Cardiac muscle cell (in vitro differentiated cells and primary cell): Measurements from ENCODE around the gene FAM186B. TPM values are rescaled to one million over a fixed set of nuclear protein-coding genes. Genes with fewer than 3 reads are reported as not detected.

Experiments
- DNase-seq, 2 donors: peaks; one replicate each; pipeline versions ENCODE4 v3.0.0 to v3.0.0-alpha.2; 2010 to 2017; ENCODE audit warnings: low read depth in 1 of 2, low spot score in 1 of 2
- H3K27ac ChIP-seq: fragments of 200-600 bp; sonication (generic); 2 replicates; pipeline ENCODE4 v1.5.1; 2016
- H3K27me3 ChIP-seq: fragments of 200-600 bp; sonication (generic); 2 replicates; pipeline ENCODE4 v1.6.0; 2016; ENCODE audit warnings: control low read depth
- H3K36me3 ChIP-seq: fragments of 200-600 bp; sonication (generic); 2 replicates; pipeline ENCODE4 v1.5.1; 2016; ENCODE audit warnings: control low read depth
- H3K4me1 ChIP-seq: fragments of 200-600 bp; sonication (generic); 2 replicates; pipeline ENCODE4 v1.8.1; 2017; ENCODE audit warnings: low read depth, mild to moderate bottlenecking, mixed run types
- H3K4me3 ChIP-seq: fragments of 200-600 bp; sonication (generic); 2 replicates; pipeline ENCODE4 v1.5.1; 2016; ENCODE audit warnings: mild to moderate bottlenecking
- H3K9me3 ChIP-seq: fragments of 200-600 bp; sonication (generic); 2 replicates; pipeline ENCODE4 v1.5.1; 2017; ENCODE audit warnings: low read depth, mild to moderate bottlenecking, control low read depth
- CTCF ChIP-seq: IDR thresholded peaks from 2 replicates; pipeline ENCODE4 v1.5.1; 2012; ENCODE audit warnings: low read depth, mild to moderate bottlenecking, low read length
- polyA plus RNA-seq: library from polyadenylated mRNA; unstranded; fragments of >200 nt; fragmentation: Nextera tagmentation; extraction: Ambion mirVana; gene quantifications from 2 replicates; pipeline ENCODE4 v1.2.1, GENCODE V29; 2016
- total RNA-seq: library from RNA; depleted of rRNA; stranded (reverse); fragments of >200 nt; gene quantifications from 2 replicates; pipeline ENCODE4 v1.2.3, GENCODE V29; 2016

Gene FAM186B
- total and polyA plus RNA-seq, 2 experiments from 2014 or later, result 0.99 to 1.6 TPM

- Histone ChIP-seq H3K27ac (no peak overlapping the region), H3K27me3 (no peaks in the 10 kb centered on the region), H3K36me3 (peaks cover 12% of the 10 kb centered on the region), H3K4me1 (peaks cover 8% of the 10 kb centered on the region), H3K4me3 (no peak overlapping the region), H3K9me3 (no peaks in the 10 kb centered on the region)
- TF ChIP-seq CTCF, result no peak
- no peak for DNase-seq
These were observed 36.4 kb upstream of the FAM186B start for GRCh38 chr12:49641748-49642369.

DNA sequence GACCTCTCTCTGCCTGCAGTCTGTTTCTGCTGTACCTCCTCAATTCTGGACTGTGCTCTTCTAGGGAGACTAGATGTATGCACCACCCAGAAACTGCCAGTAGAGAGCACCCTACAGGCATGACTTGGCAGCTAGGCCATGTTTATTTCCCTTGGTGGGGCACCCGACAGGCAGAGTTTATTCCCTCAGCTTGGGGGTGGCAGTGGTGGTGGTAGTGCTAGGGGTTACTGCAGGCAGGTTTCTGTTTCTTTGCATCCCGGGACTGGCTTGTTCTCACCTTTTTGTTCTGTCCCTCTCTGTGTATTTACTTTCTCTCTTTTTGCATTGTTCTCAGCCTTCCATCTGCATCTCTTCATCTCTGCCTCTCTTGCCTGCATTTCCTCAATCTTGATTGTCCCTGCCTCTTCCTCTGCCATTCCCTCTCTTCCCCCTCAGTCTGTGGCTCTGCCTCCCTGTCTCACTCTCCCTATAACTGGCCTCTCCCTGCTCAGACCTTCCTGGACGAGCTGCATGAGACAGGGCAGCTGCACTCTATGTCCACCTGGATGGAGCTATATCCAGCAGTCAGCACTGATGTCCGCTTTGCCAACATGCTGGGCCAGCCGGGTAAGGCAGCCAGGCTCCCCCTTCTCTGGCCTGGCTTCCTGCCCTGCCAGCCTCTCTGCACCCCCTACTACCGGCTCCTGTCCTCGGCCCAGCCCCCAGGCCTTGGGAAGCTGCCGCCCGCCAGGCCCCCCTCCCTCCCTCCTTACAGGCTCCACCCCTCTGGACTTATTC is 31.7 kb upstream of the FAM186B start:
- H3K9me3 ChIP-seq, result no peaks in the 10 kb centered on the region
- peaks cover 11% of the 10 kb centered on the region for H3K4me1 ChIP-seq
- no peaks in the 10 kb centered on the region for H3K27me3 ChIP-seq
- no peak overlapping the region for H3K4me3 ChIP-seq
- H3K27ac ChIP-seq, result peak overlapping the region; percentile 50
- peaks cover 9% of the 10 kb centered on the region for H3K36me3 ChIP-seq
- peak; percentile 80 for TF ChIP-seq CTCF
- peak; percentile 67 to 78 for DNase-seq

DNA sequence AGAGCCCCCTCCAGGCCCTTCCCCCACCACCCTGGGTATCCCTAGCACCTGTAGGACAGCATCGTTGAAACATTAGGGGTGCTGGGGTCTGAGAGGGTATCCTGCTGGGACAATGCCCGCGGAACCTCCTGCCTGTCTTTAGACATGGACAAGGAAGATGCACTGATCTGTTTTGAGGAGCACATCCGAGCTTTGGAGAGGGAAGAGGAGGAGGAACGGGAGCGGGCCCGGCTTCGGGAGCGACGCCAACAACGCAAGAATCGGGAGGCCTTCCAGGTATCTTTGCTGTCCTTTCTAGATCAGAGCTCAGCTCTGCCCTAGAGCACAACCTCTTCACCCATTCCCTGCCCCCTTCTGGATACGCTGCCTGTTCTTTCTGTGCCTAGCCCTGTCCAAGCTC is 31.1 kb upstream of the FAM186B start:
- Histone ChIP-seq H3K4me3 (no peak overlapping the region), H3K36me3 (peaks cover 7% of the 10 kb centered on the region), H3K27ac (no peak overlapping the region), H3K9me3 (no peaks in the 10 kb centered on the region), H3K4me1 (peaks cover 11% of the 10 kb centered on the region), H3K27me3 (no peaks in the 10 kb centered on the region)
- DNase-seq, result no peak
- no peak for TF ChIP-seq CTCF

GRCh38 chr12:49635656-49636055 is 30.2 kb upstream of the FAM186B start:
- no peak for TF ChIP-seq CTCF
- Histone ChIP-seq H3K4me3 (no peak overlapping the region), H3K4me1 (peaks cover 11% of the 10 kb centered on the region)

DNA sequence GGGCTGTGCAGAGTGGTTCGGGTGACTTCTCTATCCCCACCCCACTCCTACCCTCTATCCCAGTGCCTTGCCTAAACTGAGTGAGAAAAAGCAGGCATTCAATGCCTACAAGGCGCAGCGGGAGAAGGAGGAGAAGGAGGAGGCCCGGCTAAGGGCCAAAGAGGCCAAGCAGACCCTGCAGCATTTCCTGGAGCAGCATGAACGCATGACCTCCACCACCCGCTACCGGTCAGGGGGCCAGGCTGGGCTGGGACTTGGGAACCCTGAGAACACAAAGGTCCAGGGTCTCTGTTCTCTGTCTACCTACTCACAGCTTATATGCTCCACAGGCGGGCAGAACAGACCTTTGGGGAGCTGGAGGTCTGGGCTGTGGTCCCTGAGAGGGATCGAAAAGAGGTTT is 29.6 kb upstream of the FAM186B start:
- Histone ChIP-seq H3K36me3 (peaks cover 7% of the 10 kb centered on the region), H3K27me3 (no peaks in the 10 kb centered on the region), H3K27ac (no peak overlapping the region), H3K4me1 (peaks cover 11% of the 10 kb centered on the region), H3K4me3 (no peak overlapping the region), H3K9me3 (no peaks in the 10 kb centered on the region)
- DNase-seq, result no peak
- no peak for TF ChIP-seq CTCF

More at GRCh38 chr12:49635656-49636055, 30.2 kb upstream of the FAM186B start:
- H3K27ac ChIP-seq, result no peak overlapping the region
- H3K27me3 ChIP-seq, result no peaks in the 10 kb centered on the region
- peaks cover 7% of the 10 kb centered on the region for H3K36me3 ChIP-seq
- DNase-seq, result no peak
- H3K9me3 ChIP-seq, result no peaks in the 10 kb centered on the region
